Stimulated activated CD8-positive, alpha-beta memory T cell treated with anti-CD3 and anti-CD28 coated beads, Interleukin-4, amount 100 ng/mL, for 24 hours (primary cell): ENCODE measurements around the gene LRG1.
"Not testable (repeated sequence)": the region's sequence is repeated elsewhere in the genome, so short reads cannot be mapped to it uniquely, and the experiment has no call there.

Experiments used
- DNase-seq: peaks from one replicate; pipeline ENCODE4 v3.0.0-alpha.2; 2020; ENCODE audit warnings: low read depth

The LRG1 gene

GRCh38 chr19:4575267-4576015 is 35.6 kb upstream of the LRG1 start:
- no peak for DNase-seq

GRCh38 chr19:4573682-4574081 is 33.8 kb upstream of the LRG1 start:
- no peak for DNase-seq

- DNase-seq: no peak
These were observed 31.6 kb upstream of the LRG1 start for GRCh38 chr19:4571305-4571917.

DNA sequence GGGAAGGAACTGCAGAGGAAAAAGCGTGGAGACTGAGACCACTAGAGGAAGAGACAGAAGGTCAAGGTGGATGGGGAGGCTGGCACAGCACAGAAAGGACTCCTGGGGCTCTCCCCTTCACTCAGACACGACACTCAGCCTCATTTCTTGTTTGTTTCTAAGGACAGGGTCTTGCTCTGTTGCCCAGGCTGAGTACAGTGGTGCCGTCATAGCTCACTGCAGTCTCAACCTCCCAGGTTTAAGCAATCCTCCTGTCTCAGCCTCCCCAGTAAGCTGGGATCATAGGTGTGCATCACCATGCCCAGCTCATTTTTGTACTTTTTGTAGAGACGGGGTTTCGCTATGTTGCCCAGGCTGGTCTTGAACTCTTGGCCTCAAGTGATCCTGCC is 31.1 kb upstream of the LRG1 start:
- no peak for DNase-seq

- no peak for DNase-seq
These were observed 30.6 kb upstream of the LRG1 start for GRCh38 chr19:4570402-4570801.

DNA sequence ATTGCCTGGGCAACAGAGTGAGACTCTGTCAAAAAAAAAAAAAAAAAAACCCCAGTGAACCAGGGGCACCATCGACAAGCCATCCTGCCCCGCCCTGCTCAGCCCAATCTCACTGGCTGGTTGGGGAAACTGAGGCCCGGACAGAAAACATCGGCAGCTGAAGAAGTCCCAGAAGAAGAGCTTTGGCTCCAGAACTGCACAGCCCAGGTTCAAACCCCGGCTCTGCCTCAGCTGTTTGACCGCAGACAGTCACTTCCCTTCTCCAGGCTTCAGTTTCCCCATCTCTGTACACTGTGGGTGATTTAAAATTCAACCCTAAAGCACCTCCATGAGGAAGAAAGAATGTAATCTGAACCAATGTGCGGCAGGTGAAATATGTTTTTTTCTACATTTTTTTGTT is 29.1 kb upstream of the LRG1 start:
- no peak for DNase-seq

DNA sequence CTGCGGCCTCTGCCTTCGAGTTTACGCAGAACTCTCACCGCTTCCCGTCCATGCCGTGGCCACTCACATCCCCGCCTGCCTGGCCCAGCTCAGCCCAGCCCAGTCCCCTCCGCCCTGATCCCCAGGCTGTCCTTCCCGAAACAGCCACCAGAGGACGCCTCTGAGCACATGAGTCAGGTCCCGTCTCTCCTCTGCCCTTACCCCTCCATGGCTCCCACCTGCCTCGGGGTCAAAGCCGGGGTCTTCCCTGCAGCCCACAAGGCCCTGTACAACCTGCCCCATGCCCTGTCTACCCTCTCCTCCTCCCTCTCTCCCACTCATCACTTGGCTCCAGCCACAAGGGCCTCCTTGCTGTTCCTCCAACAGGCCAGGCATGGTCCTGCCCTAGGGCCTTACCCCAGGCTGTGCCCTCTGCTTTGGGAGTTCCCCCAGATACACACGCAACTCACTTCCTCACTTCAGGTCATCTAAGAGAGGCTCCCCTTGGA is 27.8 kb upstream of the LRG1 start:
- DNase-seq: peak; percentile 43

- no peak for DNase-seq
These were observed 26.7 kb upstream of the LRG1 start for GRCh38 chr19:4566402-4567051.

DNA sequence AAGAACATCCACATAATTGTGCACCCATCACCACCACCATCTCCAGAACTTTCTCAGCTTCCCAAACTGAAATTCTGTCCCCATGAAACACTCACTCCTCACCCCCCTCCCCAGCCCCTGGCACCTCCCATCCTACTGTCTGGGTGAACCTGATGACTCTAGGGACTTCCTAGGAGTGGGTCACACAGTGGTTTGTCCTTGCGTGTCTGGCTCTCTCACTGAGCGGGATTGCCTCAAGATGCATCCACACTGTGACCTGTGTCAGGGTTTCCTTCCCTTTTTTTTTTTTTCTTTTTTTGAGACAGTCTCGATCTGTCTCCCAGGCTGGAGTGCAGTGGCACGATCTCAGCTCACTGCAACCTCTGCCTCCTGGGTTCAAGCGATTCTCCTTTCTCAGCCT is 23.7 kb upstream of the LRG1 start:
- DNase-seq: not testable (repeated sequence)

DNA sequence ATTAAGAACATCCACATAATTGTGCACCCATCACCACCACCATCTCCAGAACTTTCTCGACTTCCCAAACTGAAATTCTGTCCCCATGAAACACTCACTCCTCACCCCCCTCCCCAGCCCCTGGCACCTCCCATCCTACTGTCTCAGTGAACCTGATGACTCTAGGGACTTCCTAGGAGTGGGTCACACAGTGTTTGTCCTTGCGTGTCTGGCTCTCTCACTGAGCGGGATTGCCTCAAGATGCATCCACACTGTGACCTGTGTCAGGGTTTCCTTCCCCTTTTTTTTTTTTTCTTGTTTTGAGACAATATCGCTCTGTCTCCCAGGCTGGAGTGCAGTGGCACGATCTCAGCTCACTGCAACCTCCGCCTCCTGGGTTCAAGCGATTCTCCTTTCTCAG is 22.2 kb upstream of the LRG1 start:
- DNase-seq: not testable (repeated sequence)

- no peak for DNase-seq
These were observed 19.7 kb upstream of the LRG1 start, which contains the start of gene SEMA6B for GRCh38 chr19:4559569-4559968. TSS of gene SEMA6B (minus strand) at chr19:4559684. CDS start at chr19:4558457, 1,227 bp downstream.

- DNase-seq: no peak
These were observed 18.4 kb upstream of the LRG1 start for GRCh38 chr19:4557971-4558941.

DNA sequence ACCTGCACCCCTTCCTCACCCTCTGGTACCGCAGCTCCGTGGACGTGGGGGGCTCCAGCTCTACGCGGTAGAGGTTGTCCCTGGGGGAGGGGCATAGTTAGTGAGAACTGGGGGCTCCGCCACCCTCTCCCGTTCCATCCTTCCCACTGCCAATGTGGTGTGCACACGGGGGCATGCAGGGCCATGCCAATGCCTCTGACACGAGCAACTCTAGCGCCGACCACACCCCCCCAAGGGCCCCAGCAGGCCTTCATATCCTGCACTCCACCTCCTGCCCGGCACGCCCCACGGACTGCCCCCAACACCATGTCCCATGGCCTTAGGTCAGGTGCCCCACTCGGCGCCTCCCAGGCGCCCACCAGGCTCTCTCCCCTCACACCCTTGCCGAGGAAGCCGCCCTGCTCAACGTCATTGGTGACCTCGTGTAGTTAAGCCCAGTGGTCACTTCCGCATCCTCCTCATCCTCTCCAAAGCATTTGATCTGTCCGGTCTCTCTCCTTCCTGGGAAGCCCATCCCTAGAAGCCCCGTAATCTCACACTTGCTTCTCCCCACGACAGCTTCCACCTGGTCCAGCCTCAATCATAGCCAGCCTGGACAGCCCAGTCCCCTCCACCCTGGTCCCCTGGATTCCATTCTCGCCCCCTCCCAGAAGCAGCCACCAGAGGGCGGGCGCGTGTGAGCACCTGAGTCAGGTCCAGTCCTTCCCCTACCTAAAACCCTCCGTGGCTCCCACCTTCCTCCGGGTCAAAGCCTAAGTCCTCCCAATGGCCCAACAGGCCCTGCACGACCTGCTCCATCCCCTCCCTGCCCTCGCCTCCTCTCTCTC is 17.5 kb upstream of the LRG1 start:
- no peak for DNase-seq

DNA sequence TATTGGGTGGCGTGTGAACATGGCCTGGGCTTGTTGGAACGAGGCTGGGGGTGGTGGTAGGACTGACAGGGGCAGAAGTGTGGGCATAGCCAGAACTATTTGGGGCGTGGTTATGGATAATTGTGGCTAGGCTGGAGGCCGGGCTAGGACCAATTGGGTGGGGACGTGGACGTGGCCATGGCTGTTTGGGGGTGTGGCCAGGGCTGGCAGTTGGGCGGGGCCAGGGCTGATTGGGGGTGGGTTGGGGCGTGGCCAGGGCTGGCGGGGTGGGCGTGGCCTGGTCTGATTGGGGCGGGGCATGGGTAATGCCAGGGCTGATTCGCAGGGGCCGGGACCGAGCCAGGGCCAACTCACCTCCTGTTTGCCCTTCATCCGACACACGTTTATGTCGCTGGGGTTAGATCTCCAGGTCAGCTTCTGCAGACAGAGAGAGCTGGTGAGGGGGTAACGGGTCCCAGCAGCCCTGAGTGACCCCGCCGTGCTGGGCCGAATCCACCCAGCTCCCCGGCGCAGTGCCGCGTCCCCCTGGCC is 16.8 kb upstream of the LRG1 start:
- no peak for DNase-seq

DNA sequence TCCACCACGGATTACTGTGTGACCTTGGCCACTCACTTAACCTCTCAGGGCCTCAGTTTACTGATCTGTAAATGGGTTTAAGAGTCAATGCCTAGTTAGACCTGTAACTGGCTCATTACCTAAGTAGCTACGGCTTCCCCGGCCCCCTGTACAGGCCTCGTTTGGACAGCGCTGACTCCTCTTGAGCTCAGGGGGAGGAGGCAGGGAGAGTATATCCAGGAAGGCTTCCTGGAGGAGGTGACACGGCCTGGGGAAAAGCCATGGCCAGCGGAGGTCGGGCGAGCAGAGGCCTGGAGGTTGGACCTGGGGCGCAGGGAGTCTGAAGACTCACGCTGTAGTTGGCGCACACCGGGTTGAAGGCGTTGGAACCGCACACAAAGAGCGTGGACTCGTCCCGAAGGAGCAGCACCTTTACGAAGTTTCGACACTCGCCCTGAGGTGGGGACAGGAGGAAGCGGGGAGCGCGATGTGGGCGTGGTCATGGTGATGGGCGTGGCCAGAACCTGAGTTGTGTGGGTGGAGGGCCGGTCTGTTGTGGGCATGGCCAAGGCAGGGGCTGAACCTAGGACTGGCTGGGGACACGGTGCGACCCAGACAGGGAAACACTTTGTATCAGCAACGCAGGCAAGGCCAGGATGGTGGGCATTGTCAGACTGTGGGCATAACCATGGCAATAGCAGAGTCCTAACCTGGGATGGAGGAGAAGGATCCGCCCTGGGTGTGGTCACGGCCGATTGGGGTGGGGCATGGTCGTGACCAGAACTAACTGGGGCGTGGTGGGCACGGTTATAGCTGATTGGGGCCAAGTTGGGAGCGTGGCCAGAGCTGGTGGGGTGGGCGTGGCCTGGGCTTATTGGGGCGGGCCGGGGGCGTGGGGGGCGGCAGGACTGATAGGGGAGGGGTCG is 16.1 kb upstream of the LRG1 start:
- no peak for DNase-seq

DNA sequence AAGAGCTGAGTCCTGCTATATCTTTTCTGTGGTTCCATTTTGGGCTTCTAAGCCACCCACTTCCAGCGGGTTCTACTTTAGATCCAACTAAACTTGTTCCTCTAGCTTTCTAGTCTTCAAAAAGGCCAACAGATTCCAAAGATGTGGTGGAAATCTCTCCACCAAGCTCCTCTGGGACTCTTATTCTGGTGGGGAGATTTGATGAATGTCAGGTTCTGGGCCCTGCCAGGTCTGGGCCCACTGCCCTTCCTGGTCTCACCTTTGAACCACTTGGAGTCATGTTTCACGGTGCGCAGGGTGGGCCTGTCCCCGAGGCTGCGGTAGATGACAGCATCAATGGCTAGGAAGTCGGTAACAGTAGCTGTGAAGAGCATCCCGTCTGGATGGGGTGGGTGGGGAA is 14.9 kb upstream of the LRG1 start:
- DNase-seq: no peak

- DNase-seq: no peak
These were observed 13.9 kb upstream of the LRG1 start for GRCh38 chr19:4553775-4554174.

DNA sequence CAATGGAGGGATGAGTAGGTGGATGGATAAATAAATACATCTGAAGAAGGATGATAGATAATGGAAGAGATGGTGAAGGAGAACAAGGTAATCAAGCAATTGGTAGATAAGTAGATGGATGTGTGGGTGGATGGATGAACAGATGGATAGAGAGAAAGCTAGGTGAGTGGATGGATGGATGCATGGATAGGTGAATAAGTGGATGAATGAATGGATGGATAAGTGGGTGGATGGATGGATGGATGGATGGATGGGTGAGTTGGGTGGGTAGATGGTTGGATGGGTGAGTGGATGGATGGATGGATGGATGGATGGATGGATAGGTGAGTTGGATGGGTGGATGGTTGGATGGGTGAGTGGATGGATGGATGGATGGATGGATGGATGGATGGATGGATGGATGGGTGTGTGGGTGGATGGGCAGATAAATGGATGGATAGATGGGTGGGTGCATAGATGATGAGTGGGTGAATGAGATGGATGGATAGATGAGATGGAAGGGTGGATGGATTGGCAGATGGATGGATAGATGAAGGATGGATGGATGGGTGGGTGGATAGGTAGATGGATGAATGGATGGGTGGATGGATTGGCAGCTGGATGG is 13.4 kb upstream of the LRG1 start:
- DNase-seq: no peak

DNA sequence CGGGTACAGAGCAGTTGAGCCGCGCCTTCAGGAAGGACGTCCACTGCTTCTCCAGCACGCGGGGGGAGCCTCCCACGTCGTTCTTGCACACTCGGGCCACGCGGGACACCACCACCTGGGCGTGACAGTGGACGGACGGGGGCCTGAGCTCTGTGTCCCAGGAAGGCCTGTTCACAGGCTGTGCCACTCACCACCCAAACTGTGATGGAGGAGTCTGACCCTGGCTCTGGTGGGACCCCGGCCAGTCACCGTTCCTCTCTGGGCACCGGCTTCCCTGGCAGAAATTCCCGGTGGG is 12.6 kb upstream of the LRG1 start:
- DNase-seq: no peak
